Caco-2 (cell line): ENCODE data around the gene GPR183. TPM values are rescaled to one million over a fixed set of nuclear protein-coding genes. Genes with fewer than 3 reads are reported as not detected.

Experiments
- BruUV-seq: library from RNA; stranded (reverse); fragments of 400-500 nt; replicated peaks from 2 replicates; lab custom pipeline; 2021; lab: Mats Ljungman, UMichigan
- CTCF ChIA-PET: fragments of 300-600 bp; sonication (Branson Sonifier 250); formaldehyde crosslinking; loops from one replicate; lab custom pipeline; 2022; ENCODE audit warnings: antibody characterized with exemption; lab: Charles Lee
- POLR2A ChIA-PET: fragments of 300-600 bp; sonication (Branson Sonifier 250); formaldehyde crosslinking; loops from one replicate; lab custom pipeline; 2022; ENCODE audit warnings: antibody characterized with exemption; lab: Charles Lee
- DNase-seq, 2 experiments: peaks; one replicate each; pipeline versions ENCODE4 v3.0.0 to v3.0.0-alpha.2; 2020 to 2022
- H3K27me3 ChIP-seq: replicated peaks from 2 replicates; pipeline ENCODE4 v1.6.0; 2011; ENCODE audit warnings: low read length; ENCODE audit not compliant: control insufficient read depth, insufficient read depth
- H3K36me3 ChIP-seq: 2 replicates; pipeline ENCODE4 v1.5.1; 2011; ENCODE audit warnings: low read length; ENCODE audit not compliant: control insufficient read depth, insufficient read depth
- H3K4me1 ChIP-seq: fragments of 250-450 bp; sonication (Bioruptor Pico); 2 replicates; pipeline ENCODE4 v1.5.1; 2020; ENCODE audit warnings: mild to moderate bottlenecking
- H3K4me3 ChIP-seq: 2 replicates; pipeline ENCODE4 v1.5.1; 2011; ENCODE audit warnings: low read depth, mild to moderate bottlenecking, control low read depth, low read length
- H3K9me3 ChIP-seq: fragments of 250-450 bp; sonication (Bioruptor Pico); 2 replicates; pipeline ENCODE4 v1.5.1; 2020; ENCODE audit warnings: mild to moderate bottlenecking, moderate library complexity
- H3K27ac Mint-ChIP-seq: one replicate; pipeline ENCODE4 v1.8.0; 2022; ENCODE audit warnings: mixed read lengths; ENCODE audit not compliant: unreplicated experiment
- H3K27me3 Mint-ChIP-seq: one replicate; pipeline ENCODE4 v1.8.0; 2022; ENCODE audit warnings: mixed read lengths; ENCODE audit not compliant: insufficient read depth, unreplicated experiment
- H3K36me3 Mint-ChIP-seq: one replicate; pipeline ENCODE4 v1.8.0; 2022; ENCODE audit warnings: mild to moderate bottlenecking, mixed read lengths; ENCODE audit not compliant: insufficient read depth, unreplicated experiment
- H3K4me1 Mint-ChIP-seq: one replicate; pipeline ENCODE4 v1.8.0; 2022; ENCODE audit warnings: low read depth, mixed read lengths; ENCODE audit not compliant: unreplicated experiment
- H3K4me3 Mint-ChIP-seq: one replicate; pipeline ENCODE4 v1.8.0; 2022; ENCODE audit warnings: mild to moderate bottlenecking, moderate library complexity, mixed read lengths; ENCODE audit not compliant: unreplicated experiment
- H3K9me3 Mint-ChIP-seq: one replicate; pipeline ENCODE4 v1.8.0; 2022; ENCODE audit warnings: mixed read lengths; ENCODE audit not compliant: unreplicated experiment
- CTCF ChIP-seq, 2 experiments: fragments of 200-600 bp in 1 of 2; IDR thresholded peaks; 1 replicate in 1 of 2; 2 replicates in 1 of 2; pipeline versions ENCODE4 v1.5.1 to v1.8.0; 2011 to 2022; ENCODE audit warnings: antibody characterized with exemption in 1 of 2, control low read depth in 1 of 2, inconsistent platforms in 1 of 2, low read depth in 1 of 2, low read length in 1 of 2, mild to moderate bottlenecking in 1 of 2, moderate library complexity in 1 of 2; ENCODE audit not compliant: insufficient read depth in 1 of 2, severe bottlenecking in 1 of 2, unreplicated experiment in 1 of 2
- intact Hi-C: fragments of 100-400 bp; cut with micrococcal nuclease; formaldehyde crosslinking; loops from one replicate; pipeline ENCODE4 v1.10.0; 2022; ENCODE audit not compliant: unreplicated experiment
- total RNA-seq: library from RNA; stranded (reverse); gene quantifications from 2 replicates; pipeline ENCODE4 v1.2.3, GENCODE V29; 2022

Gene GPR183
- total RNA-seq, 1 experiment from 2014 or later = not detected

DNA sequence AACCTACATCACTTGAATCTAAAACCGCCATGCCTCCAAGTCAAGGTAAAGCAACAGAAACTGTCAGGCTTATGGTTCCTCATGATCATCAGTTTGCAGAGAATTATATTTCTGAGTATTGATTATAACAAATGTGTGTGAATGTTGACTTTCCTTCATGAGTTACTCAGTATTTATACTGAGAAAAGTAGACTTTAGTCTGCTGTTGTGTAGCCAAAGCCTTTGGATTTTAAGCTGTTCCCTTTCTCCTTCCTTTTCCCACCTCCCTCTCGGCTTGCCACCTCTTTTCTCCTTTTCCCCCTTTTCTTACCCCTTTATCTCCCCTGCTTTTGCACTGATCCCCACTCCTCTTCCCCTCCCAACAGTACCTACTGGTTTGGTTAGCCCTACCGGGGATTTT is 28.4 kb downstream of the GPR183 start:
- POLR2A ChIA-PET = no interaction called here
- Mint-ChIP-seq H3K36me3 (peaks cover 10% of the 10 kb centered on the region), H3K4me1 (no peaks in the 10 kb centered on the region), H3K27me3 (no peaks in the 10 kb centered on the region), H3K4me3 (no peak overlapping the region), H3K27ac (no peak overlapping the region), H3K9me3 (no peaks in the 10 kb centered on the region)
- CTCF ChIA-PET = no interaction called here
- no peaks in the 10 kb centered on the region for H3K4me1 ChIP-seq
- no peak for DNase-seq
- H3K4me3 ChIP-seq = no peak overlapping the region
- intact Hi-C loops = no loop called here
- no peaks in the 10 kb centered on the region; the same call in 1 of the 2 replicates for H3K36me3 ChIP-seq
- H3K9me3 ChIP-seq = no peaks in the 10 kb centered on the region
- no peak for TF ChIP-seq CTCF (IDR thresholded peaks at IDR 0.05; ENCODE audit: insufficient read depth in 1 of 2, low read depth in 1 of 2, low read length in 1 of 2, severe bottlenecking in 1 of 2, unreplicated experiment in 1 of 2)
- no TSS peak for BruUV-seq
- H3K27me3 ChIP-seq = no peaks in the 10 kb centered on the region

DNA sequence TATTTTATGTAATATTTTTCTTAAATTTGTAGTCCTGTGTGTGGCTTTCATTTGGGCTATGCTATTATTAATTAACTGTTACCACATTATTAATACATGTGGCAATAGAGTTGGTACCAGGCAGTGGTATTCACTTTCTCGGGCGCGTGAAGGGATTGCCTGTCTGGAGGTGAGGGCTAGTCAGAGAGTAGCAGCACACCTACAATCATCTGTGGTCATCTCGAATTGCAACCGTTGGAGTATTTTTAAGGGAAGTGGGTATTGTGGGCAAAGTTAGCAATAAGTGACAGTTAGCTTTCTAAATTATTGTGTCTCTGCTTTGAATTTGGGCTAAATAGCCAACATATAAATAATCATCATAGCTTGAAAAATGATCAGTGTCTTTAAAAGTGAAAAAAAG is 29.0 kb downstream of the GPR183 start:
- no peaks in the 10 kb centered on the region for H3K4me1 ChIP-seq
- H3K9me3 ChIP-seq = no peaks in the 10 kb centered on the region
- Mint-ChIP-seq H3K36me3 (peaks cover 10% of the 10 kb centered on the region), H3K4me1 (no peaks in the 10 kb centered on the region), H3K4me3 (no peak overlapping the region), H3K27me3 (no peaks in the 10 kb centered on the region), H3K27ac (no peak overlapping the region), H3K9me3 (no peaks in the 10 kb centered on the region)
- ChIA-PET POLR2A (no interaction called here), CTCF (no interaction called here)
- BruUV-seq = no TSS peak
- H3K27me3 ChIP-seq = no peaks in the 10 kb centered on the region
- no peak for DNase-seq
- intact Hi-C loops = no loop called here
- TF ChIP-seq CTCF (IDR thresholded peaks at IDR 0.05; ENCODE audit: insufficient read depth in 1 of 2, low read depth in 1 of 2, low read length in 1 of 2, severe bottlenecking in 1 of 2, unreplicated experiment in 1 of 2) = no peak
- no peak overlapping the region for H3K4me3 ChIP-seq
- no peaks in the 10 kb centered on the region; the same call in 1 of the 2 replicates for H3K36me3 ChIP-seq

DNA sequence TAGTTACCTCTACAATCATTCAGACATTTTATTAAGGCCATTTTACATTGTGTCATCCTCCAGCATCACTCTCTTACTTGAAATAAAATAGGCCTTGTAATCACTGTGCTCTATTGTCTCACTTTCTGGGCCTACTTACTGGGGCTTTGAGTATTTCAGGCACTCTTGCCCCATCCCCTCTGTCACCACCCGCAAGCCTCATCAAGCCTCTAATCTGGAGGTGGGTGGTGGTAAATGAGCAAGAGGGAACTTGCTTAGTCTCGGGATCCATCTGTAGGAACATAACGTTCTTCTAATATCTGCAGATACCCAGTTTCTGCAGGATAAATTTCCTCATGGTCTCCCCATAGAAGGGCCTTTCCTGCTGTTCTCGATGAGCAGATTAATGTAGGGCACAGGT is 29.6 kb downstream of the GPR183 start:
- Histone ChIP-seq H3K27me3 (no peaks in the 10 kb centered on the region), H3K4me3 (no peak overlapping the region), H3K36me3 (no peaks in the 10 kb centered on the region; the same call in 1 of the 2 replicates), H3K9me3 (no peaks in the 10 kb centered on the region), H3K4me1 (no peaks in the 10 kb centered on the region)
- no peak for TF ChIP-seq CTCF (IDR thresholded peaks at IDR 0.05; ENCODE audit: insufficient read depth in 1 of 2, low read depth in 1 of 2, low read length in 1 of 2, severe bottlenecking in 1 of 2, unreplicated experiment in 1 of 2)
- intact Hi-C loops = no loop called here
- H3K4me1 Mint-ChIP-seq = no peaks in the 10 kb centered on the region
- BruUV-seq = no TSS peak
- no peaks in the 10 kb centered on the region for H3K9me3 Mint-ChIP-seq
- ChIA-PET CTCF (no interaction called here), POLR2A (no interaction called here)
- no peaks in the 10 kb centered on the region for H3K27me3 Mint-ChIP-seq
- no peak overlapping the region for H3K27ac Mint-ChIP-seq
- H3K36me3 Mint-ChIP-seq = peaks cover 10% of the 10 kb centered on the region
- H3K4me3 Mint-ChIP-seq = no peak overlapping the region
- no peak for DNase-seq
